Adipocyte (in vitro differentiated cells): ENCODE measurements around the gene STAB1.

Experiments used
- DNase-seq: peaks from one replicate; pipeline ENCODE4 v3.0.0-alpha.2; 2015; ENCODE audit warnings: low read depth
- H3K27me3 ChIP-seq: replicated peaks from 2 replicates; pipeline ENCODE4 v1.7.0; 2013; ENCODE audit warnings: mild to moderate bottlenecking, low read length, moderate library complexity; ENCODE audit not compliant: control insufficient read depth, insufficient read depth
- H3K36me3 ChIP-seq: 2 replicates; pipeline ENCODE4 v1.7.0; 2013; ENCODE audit warnings: low read length, mild to moderate bottlenecking, moderate library complexity; ENCODE audit not compliant: control insufficient read depth, insufficient read depth, severe bottlenecking
- H3K4me1 ChIP-seq: 2 replicates; pipeline ENCODE4 v1.7.0; 2013; ENCODE audit warnings: mild to moderate bottlenecking, low read length, moderate library complexity; ENCODE audit not compliant: control insufficient read depth, insufficient read depth
- H3K4me3 ChIP-seq: 2 replicates; pipeline ENCODE4 v1.7.0; 2013; ENCODE audit warnings: mild to moderate bottlenecking, low read length, moderate library complexity
- H3K9ac ChIP-seq: 2 replicates; pipeline ENCODE4 v1.7.0; 2013; ENCODE audit warnings: mild to moderate bottlenecking, low read length, moderate library complexity
- H3K9me3 ChIP-seq: 2 replicates; pipeline ENCODE4 v1.7.0; 2013; ENCODE audit warnings: mild to moderate bottlenecking, low read length, moderate library complexity; ENCODE audit not compliant: control insufficient read depth

STAB1 gene

GRCh38 chr3:52480768-52481715 is 14.1 kb upstream of the STAB1 start:
- Histone ChIP-seq H3K4me3 (no peak overlapping the region), H3K9ac (no peak overlapping the region), H3K9me3 (no peaks in the 10 kb centered on the region), H3K36me3 (peaks cover 70% of the 10 kb centered on the region), H3K4me1 (peaks cover 24% of the 10 kb centered on the region), H3K27me3 (no peaks in the 10 kb centered on the region)
- no peak for DNase-seq

GRCh38 chr3:52481819-52482521 is 13.2 kb upstream of the STAB1 start:
- H3K9me3 ChIP-seq = no peaks in the 10 kb centered on the region
- no peak overlapping the region for H3K4me3 ChIP-seq
- H3K27me3 ChIP-seq = no peaks in the 10 kb centered on the region
- peaks cover 19% of the 10 kb centered on the region for H3K4me1 ChIP-seq
- peak; percentile 31 for DNase-seq
- H3K36me3 ChIP-seq = peaks cover 73% of the 10 kb centered on the region
- H3K9ac ChIP-seq = no peak overlapping the region

- Histone ChIP-seq H3K36me3 (peaks cover 73% of the 10 kb centered on the region), H3K27me3 (no peaks in the 10 kb centered on the region), H3K4me3 (no peak overlapping the region), H3K9me3 (no peaks in the 10 kb centered on the region), H3K4me1 (peaks cover 19% of the 10 kb centered on the region), H3K9ac (peak overlapping the region; percentile 3)
- no peak for DNase-seq
These were observed 12.1 kb upstream of the STAB1 start for GRCh38 chr3:52483081-52483480.

GRCh38 chr3:52483577-52484381 is 11.4 kb upstream of the STAB1 start:
- peak; percentile 71 for DNase-seq
- Histone ChIP-seq H3K36me3 (peaks cover 71% of the 10 kb centered on the region), H3K9me3 (no peaks in the 10 kb centered on the region)

GRCh38 chr3:52484680-52485461 is 10.3 kb upstream of the STAB1 start:
- H3K27me3 ChIP-seq = no peaks in the 10 kb centered on the region
- no peak overlapping the region for H3K4me3 ChIP-seq
- peaks cover 19% of the 10 kb centered on the region for H3K4me1 ChIP-seq
- peaks cover 71% of the 10 kb centered on the region for H3K36me3 ChIP-seq
- H3K9me3 ChIP-seq = no peaks in the 10 kb centered on the region
- DNase-seq = no peak
- peak overlapping the region; percentile 41 for H3K9ac ChIP-seq

More at GRCh38 chr3:52483577-52484381, 11.4 kb upstream of the STAB1 start:
- H3K9ac ChIP-seq = peak overlapping the region; percentile 3
- no peaks in the 10 kb centered on the region for H3K27me3 ChIP-seq
- H3K4me3 ChIP-seq = no peak overlapping the region
- H3K4me1 ChIP-seq = peaks cover 19% of the 10 kb centered on the region

- Histone ChIP-seq H3K4me1 (peaks cover 19% of the 10 kb centered on the region), H3K9ac (no peak overlapping the region), H3K4me3 (no peak overlapping the region), H3K9me3 (no peaks in the 10 kb centered on the region), H3K27me3 (no peaks in the 10 kb centered on the region), H3K36me3 (peaks cover 71% of the 10 kb centered on the region)
- DNase-seq = no peak
These were observed 7.9 kb upstream of the STAB1 start for GRCh38 chr3:52487050-52487787.

- H3K27me3 ChIP-seq = no peaks in the 10 kb centered on the region
- DNase-seq = no peak
- H3K9ac ChIP-seq = no peak overlapping the region
- H3K4me1 ChIP-seq = peaks cover 18% of the 10 kb centered on the region
- H3K4me3 ChIP-seq = no peak overlapping the region
- peaks cover 73% of the 10 kb centered on the region for H3K36me3 ChIP-seq
- no peaks in the 10 kb centered on the region for H3K9me3 ChIP-seq
These were observed 7.1 kb upstream of the STAB1 start for GRCh38 chr3:52487788-52488691.

GRCh38 chr3:52488746-52489145 is 6.4 kb upstream of the STAB1 start:
- H3K36me3 ChIP-seq = peaks cover 74% of the 10 kb centered on the region

GRCh38 chr3:52489453-52489852 is 5.7 kb upstream of the STAB1 start:
- Histone ChIP-seq H3K9ac (no peak overlapping the region), H3K36me3 (peaks cover 74% of the 10 kb centered on the region), H3K27me3 (no peaks in the 10 kb centered on the region), H3K4me1 (peaks cover 6% of the 10 kb centered on the region), H3K9me3 (no peaks in the 10 kb centered on the region), H3K4me3 (no peak overlapping the region)
- DNase-seq = no peak

More at GRCh38 chr3:52488746-52489145, 6.4 kb upstream of the STAB1 start:
- Histone ChIP-seq H3K4me3 (no peak overlapping the region), H3K4me1 (peaks cover 11% of the 10 kb centered on the region), H3K9me3 (no peaks in the 10 kb centered on the region), H3K27me3 (no peaks in the 10 kb centered on the region), H3K9ac (no peak overlapping the region)
- DNase-seq = no peak
